Stimulated activated CD4-positive, alpha-beta T cell treated with anti-CD3 and anti-CD28 coated beads, Interleukin-2, amount 100 ng/mL, for 48 hours (primary cell): ENCODE results near the gene PNLDC1.
A peak's percentile ranks its signal among the peaks of the same experiment; 100 is the strongest.
"Not testable (repeated sequence)": the region's sequence is repeated elsewhere in the genome, so short reads cannot be mapped to it uniquely, and the experiment has no call there.

ENCODE experiments used
- DNase-seq, 2 donors: peaks; one replicate each; pipeline ENCODE4 v3.0.0-alpha.2; 2020

Gene PNLDC1

DNA sequence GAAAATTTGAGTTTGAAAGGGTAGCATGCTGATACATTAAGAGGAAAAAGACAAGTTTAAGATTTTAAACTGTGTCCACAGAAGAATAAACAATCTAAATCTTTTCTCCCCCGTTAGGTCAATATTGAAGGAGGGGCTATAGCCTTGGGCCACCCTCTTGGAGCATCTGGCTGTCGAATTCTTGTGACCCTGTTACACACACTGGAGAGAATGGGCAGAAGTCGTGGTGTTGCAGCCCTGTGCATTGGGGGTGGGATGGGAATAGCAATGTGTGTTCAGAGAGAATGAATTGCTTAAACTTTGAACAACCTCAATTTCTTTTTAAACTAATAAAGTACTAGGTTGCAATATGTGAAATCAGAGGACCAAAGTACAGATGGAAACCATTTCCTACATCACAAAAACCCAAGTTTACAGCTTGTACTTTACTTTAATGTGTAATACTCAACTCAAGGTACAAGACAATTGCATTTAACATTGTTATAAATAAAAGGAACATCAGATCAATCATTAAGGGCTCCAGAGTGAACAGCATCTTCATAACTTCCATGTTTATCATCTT, 21.5 kb upstream of the PNLDC1 start:
- DNase-seq, result no peak

DNA sequence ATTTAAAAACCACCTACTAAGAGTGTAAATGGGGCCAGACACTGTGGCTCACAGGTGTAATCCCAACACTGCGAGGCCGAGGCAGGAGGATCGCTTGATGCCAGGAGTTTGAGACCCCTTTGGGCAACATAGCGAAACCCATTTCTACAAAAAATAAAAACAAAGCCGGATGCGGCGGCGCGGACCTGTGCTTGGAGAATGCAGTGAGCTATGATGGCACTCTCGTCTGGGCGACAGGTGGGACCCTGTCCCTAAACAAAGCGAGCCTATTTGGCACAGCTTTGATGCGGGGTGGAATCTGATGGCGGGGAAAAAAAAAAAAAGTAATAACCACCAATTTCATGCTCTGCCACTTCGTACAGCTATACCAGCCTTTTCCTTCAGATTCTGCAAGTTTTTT, 11.8 kb upstream of the PNLDC1 start:
- DNase-seq, result no peak

GRCh38 chr6:159788753-159789376, 11.2 kb upstream of the PNLDC1 start:
- DNase-seq, result peak; percentile 11 to 21

DNA sequence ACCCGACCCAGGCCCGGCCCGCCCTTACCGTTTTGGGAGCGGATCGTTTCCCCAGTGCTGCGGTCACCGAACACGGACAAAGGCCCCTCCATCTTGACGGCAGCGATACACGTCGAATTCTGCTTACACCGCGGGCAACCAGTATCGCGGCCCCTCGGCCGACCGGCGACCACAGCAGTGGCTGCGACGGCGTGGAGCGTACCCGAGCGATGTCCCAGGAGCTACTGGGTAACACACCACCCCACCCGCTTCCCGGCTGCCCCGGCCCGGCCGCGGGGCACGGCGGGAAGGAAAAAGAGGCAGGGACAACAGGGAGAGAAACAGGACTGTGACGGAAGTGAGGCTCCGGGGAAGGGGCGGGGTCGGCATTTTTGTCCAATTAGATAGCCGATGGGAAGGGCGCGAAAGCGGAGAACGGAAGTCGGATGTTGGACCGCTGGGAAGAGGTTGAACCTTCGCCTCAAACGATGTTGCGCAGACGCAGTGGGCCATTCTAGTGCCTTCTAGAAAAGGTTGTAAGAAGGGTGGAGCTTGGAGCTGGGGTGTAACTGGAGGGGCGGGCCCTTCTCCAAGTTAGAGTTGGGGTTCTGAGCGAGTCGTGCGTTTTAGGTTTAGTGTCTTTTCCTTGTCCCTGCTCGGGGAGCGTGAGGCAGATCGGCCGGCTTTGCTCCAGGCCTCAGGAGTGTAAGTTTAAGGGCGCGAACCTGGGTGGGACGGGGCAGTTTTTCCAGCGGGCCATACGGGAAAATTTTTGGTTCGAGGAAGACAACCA, 10.5 kb upstream of the PNLDC1 start, which contains the start of gene TCP1:
TSS of gene TCP1 (minus strand) at position 226 of the 772 bp plus-strand sequence. CDS start at position 92, 134 bp downstream.
- DNase-seq, result peak; percentile 96 to 98

DNA sequence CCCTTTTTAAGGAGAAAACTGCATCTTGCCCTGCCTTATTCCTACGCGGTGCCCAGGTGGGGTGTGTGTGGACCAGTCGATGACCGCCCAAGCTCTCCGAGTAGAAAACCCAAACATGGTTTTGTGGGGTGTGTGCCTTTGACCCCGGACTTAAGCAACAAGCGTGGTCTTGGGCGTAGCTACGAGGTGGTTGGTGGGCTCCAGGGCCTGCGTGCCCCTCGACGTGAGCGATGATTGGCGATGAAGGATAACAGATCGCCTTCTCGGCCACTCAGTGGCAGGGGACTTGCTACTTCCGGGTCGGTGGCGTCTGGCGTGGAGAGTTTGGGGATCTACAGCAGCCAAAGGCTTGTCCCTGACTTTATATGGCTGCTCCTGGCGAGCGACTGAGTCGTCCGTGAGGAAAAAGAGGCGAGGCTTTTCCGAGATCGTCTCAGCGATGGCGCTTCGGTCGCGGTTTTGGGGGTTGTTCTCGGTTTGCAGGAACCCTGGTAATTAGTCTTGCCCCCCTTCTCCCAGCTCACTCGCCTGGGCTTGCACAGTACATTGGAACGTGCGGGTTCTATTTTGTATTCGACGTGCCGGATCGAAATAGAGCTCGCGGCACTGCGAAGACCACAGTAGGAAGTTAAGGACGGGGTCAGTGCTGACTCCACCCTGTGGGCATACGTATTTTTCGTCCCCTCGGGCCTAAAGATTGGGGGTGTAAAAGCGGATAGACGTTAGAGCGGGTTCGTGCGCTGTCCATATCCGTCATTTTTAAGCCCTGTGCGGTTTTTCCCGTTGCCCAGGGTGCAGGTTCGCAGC, 9.7 kb upstream of the PNLDC1 start, which contains the start of gene MRPL18:
TSS of gene MRPL18 (plus strand) at position 319 of the 807 bp plus-strand sequence. CDS start at position 440, 121 bp downstream.
- peak; percentile 75 to 76 for DNase-seq

- DNase-seq, result no peak
Measured at GRCh38 chr6:159790956-159791598, 9.0 kb upstream of the PNLDC1 start.

DNA sequence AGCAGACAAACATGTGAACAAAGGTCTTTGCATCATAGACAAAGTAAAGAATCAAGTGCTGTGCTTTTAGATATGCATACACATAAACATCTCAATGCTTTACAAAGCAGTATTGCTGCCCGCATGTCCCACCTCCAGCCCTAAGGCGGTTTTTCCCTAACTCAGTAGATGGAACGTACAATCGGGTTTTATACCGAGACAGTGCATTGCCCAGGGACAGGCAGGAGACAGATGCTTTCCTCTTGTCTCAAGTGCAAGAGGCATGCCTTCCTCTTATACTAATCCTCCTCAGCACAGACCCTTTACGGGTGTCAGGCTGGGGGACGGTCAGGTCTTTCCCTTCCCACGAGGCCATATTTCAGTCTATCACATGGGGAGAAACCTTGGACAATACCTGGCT, 5.1 kb upstream of the PNLDC1 start:
- DNase-seq, result not testable (repeated sequence)

DNA sequence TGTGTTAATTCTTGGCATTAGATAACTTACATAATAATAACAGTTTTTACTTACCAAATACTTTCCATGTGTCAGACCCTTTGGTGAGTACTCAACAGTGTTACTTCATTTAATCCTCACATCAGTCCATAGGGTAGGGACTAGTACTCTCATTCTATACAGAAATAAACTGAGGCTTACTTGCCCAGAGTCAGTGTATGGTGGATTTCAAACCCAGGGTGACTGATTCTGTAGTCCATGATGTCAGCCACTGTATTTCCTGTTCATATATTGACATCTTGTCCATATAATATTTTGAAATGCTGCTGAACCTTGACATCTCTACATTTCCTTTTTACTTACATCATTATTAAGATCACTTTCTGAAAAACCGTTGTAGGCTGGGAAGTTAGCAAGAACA, 2.5 kb upstream of the PNLDC1 start:
- DNase-seq, result no peak

DNA sequence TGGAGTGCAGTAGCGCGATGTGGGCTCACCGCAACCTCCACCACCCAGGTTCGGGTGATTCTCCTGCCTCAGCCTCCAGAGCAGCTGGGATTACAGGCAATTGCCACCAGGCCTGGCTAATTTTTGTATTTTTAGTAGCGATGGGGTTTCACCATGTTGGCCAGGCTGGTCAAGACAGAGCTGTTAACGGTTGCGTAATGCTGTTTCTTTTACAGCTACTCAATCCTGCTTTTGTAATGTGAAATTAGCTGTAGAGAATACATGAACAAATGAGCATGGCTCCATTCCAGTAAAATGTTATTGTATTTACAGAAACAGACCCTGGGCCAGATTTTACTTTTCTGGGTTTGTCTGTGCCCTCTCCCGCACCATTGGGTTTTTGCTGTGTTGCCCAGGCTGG, 1.9 kb downstream of the PNLDC1 start:
- DNase-seq, result no peak

- DNase-seq, result no peak
Measured at GRCh38 chr6:159804504-159804903, 4.4 kb downstream of the PNLDC1 start.

DNA sequence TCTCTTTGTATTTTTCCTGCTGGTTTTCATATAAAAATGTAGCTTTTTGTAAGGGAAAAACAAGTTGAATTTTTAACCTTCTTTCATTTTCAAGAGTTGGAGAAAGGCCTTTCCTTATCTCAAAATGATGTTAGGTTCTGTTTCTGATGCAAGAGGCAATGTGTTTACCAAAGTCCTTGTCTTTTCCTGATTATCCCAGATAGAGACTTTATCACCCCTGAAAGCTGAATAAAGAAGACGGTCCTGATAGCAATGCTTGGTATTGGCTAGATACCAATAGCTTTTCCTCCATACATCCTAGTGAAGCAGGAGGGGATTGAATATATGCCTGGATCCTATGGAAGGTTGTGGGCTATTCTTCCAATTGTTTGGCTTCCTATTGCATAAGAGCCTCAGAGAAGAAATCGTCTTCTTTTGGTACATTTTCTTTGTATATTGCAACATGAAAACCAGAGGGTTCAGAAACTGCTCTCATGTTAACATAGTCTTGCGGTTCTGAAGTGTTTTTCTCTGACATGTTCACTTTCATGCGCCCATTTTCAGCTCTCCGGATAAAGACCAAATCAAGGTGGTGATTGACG, 5.5 kb downstream of the PNLDC1 start:
- DNase-seq, result no peak

DNA sequence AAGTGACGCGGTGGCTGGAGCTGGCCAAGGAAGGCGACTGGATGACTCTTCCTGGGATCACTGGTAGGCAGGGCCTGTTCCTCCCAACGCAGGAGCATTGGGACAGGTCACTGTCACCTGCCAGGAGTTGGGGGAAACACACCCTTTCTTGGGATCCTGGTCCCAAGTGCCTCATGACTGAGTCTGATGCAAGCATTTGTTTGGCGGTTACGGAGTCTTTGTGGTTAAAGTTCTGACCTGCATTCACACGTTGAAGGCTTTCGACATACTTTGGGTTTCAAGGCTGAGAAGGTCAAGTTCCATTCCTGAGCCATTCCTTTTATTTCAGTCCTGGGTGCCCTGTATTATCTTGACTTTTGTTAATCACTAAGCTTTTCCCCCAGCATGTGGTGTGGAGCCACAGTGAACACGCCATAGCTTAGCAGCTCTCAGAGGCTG, 6.0 kb downstream of the PNLDC1 start:
- DNase-seq, result no peak

- no peak for DNase-seq
Measured at GRCh38 chr6:159807150-159807858, 7.2 kb downstream of the PNLDC1 start.

GRCh38 chr6:159808647-159809046, 8.6 kb downstream of the PNLDC1 start:
- no peak for DNase-seq

GRCh38 chr6:159809149-159809548, 9.1 kb downstream of the PNLDC1 start:
- no peak for DNase-seq

- no peak for DNase-seq
Measured at GRCh38 chr6:159813781-159814180, 13.7 kb downstream of the PNLDC1 start.

- no peak for DNase-seq
Measured at GRCh38 chr6:159815410-159815809, 15.3 kb downstream of the PNLDC1 start.

GRCh38 chr6:159816775-159817174, 16.7 kb downstream of the PNLDC1 start:
- DNase-seq, result not testable (repeated sequence)

- DNase-seq, result no peak
Measured at GRCh38 chr6:159817951-159818739, 18.1 kb downstream of the PNLDC1 start.

DNA sequence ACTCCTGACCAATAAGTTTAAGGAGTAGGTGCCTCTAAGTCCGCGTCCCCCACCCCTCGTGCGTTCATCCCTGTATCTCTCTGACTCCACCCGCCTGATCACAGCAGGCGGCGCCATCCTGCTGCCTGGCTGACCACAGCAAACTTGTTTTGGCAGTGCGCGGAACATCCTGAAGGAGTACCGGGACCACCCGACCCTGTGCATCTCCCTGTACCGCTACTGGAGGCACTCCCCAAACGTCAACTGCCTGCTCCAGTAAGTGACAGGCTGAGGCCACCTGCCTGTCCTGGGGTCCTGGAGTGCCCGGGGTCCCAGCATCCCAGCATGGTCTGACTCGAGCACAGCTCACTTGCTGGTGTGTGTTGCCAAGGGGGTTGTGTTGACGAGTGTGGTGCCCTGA, 19.0 kb downstream of the PNLDC1 start:
- no peak for DNase-seq
